Measurements from ENCODE around the gene SPDEF. TPM values are rescaled to one million over a fixed set of nuclear protein-coding genes. Genes with fewer than 3 reads are reported as not detected.

SPDEF gene
- total and polyA plus RNA-seq, 10 of the 15 experiments (the other 5 are each of a cell fraction or from before 2014, with no cell fraction given), result not detected

DNA sequence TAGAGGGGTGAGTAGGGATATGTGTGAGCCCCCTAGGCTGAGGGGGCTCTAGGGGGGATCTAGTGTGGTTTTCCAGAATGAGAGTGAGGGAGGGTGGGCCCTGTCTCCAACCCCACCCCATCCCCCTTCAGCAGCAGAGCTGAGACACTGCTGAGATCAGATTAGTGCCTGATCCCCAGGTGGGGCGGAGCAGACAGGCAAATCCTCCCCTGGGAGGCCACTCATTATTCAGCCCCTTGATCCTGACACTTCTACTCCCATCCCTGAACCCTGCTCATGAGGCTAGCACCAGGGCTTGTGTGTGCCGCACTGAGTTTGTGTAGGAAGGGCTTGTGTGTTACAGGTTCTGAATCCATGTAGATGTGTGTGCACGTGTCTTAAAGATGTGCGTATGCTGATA, 42.5 kb downstream of the SPDEF start:
- Histone ChIP-seq H3K79me2 (ENCODE audit: control insufficient read depth, insufficient read depth, low read length) (no peaks in the 10 kb centered on the region), H2AFZ (ENCODE audit: control insufficient read depth, low read depth, low read length) (no peak overlapping the region), H3K27me3 (replicated peaks in 1 of 2; ENCODE audit: control insufficient read depth in 2 of 2, insufficient read depth in 2 of 2, low read length in 1 of 2) (no peaks in the 10 kb centered on the region), H3K4me2 (ENCODE audit: control insufficient read depth, insufficient read depth) (no peak overlapping the region), H3K27ac (ENCODE audit: control insufficient read depth, insufficient read depth) (no peak overlapping the region), H3K36me3 (ENCODE audit: control insufficient read depth in 2 of 2, insufficient read depth in 2 of 2, low read length in 1 of 2) (no peaks in the 10 kb centered on the region), H3K4me1 (ENCODE audit: control insufficient read depth, insufficient read depth, low read length) (no peaks in the 10 kb centered on the region), H3K4me3 (no peak overlapping the region), H3K9me3 (replicated peaks; ENCODE audit: control insufficient read depth, insufficient read depth, low read length) (peaks cover 2% of the 10 kb centered on the region; the same call in 2 of the 3 replicates), H3K9ac (ENCODE audit: control insufficient read depth, insufficient read depth, low read length) (no peak overlapping the region), H4K20me1 (ENCODE audit: control insufficient read depth, insufficient read depth) (no peaks in the 10 kb centered on the region)
- no TSS peak for BruUV-seq (replicated peaks)
- ATAC-seq (no peak), FAIRE-seq (no peak), DNase-seq (ENCODE audit: low read depth, low spot score) (no peak)
- 67% methylated on average over 4 of the region's 4 CpGs for WGBS (ENCODE audit: insufficient coverage, insufficient replicate concordance, low lambda C conversion rate, missing lambda C conversion rate)
- in situ Hi-C loops (cut with MboI), result no loop called here
- ChIA-PET CTCF (interaction anchor here (0.6 kb wide), 1 partner anchor 27 kb away, joined by 4 read pairs; no protein-coding TSS in a partner anchor), RAD21 (ENCODE audit: unreplicated experiment) (interaction anchor here (0.9 kb wide), 1 partner anchor 53 kb away, joined by 3 read pairs; no protein-coding TSS in a partner anchor), POLR2A (no interaction called here), SMC1A (ENCODE audit: uncharacterized antibody, unreplicated experiment) (no interaction called here)
- intact Hi-C loops (cut with micrococcal nuclease; ENCODE audit: unreplicated experiment), result no loop called here
- no peak for TF ChIP-seq CREM (IDR thresholded peaks at IDR 0.05; ENCODE audit: low read depth)
- TF ChIP-seq, protein P1, sequence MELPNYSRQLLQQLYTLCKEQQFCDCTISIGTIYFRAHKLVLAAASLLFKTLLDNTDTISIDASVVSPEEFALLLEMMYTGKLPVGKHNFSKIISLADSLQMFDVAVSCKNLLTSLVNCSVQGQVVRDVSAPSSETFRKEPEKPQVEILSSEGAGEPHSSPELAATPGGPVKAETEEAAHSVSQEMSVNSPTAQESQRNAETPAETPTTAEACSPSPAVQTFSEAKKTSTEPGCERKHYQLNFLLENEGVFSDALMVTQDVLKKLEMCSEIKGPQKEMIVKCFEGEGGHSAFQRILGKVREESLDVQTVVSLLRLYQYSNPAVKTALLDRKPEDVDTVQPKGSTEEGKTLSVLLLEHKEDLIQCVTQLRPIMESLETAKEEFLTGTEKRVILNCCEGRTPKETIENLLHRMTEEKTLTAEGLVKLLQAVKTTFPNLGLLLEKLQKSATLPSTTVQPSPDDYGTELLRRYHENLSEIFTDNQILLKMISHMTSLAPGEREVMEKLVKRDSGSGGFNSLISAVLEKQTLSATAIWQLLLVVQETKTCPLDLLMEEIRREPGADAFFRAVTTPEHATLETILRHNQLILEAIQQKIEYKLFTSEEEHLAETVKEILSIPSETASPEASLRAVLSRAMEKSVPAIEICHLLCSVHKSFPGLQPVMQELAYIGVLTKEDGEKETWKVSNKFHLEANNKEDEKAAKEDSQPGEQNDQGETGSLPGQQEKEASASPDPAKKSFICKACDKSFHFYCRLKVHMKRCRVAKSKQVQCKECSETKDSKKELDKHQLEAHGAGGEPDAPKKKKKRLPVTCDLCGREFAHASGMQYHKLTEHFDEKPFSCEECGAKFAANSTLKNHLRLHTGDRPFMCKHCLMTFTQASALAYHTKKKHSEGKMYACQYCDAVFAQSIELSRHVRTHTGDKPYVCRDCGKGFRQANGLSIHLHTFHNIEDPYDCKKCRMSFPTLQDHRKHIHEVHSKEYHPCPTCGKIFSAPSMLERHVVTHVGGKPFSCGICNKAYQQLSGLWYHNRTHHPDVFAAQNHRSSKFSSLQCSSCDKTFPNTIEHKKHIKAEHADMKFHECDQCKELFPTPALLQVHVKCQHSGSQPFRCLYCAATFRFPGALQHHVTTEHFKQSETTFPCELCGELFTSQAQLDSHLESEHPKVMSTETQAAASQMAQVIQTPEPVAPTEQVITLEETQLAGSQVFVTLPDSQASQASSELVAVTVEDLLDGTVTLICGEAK (IDR thresholded peaks at IDR 0.05; ENCODE audit: borderline replicate concordance), result no peak
- no peak for TF ChIP-seq TAF1 (IDR thresholded peaks at IDR 0.05; ENCODE audit: borderline replicate concordance, low read depth, low read length)
- TF ChIP-seq, protein P2, sequence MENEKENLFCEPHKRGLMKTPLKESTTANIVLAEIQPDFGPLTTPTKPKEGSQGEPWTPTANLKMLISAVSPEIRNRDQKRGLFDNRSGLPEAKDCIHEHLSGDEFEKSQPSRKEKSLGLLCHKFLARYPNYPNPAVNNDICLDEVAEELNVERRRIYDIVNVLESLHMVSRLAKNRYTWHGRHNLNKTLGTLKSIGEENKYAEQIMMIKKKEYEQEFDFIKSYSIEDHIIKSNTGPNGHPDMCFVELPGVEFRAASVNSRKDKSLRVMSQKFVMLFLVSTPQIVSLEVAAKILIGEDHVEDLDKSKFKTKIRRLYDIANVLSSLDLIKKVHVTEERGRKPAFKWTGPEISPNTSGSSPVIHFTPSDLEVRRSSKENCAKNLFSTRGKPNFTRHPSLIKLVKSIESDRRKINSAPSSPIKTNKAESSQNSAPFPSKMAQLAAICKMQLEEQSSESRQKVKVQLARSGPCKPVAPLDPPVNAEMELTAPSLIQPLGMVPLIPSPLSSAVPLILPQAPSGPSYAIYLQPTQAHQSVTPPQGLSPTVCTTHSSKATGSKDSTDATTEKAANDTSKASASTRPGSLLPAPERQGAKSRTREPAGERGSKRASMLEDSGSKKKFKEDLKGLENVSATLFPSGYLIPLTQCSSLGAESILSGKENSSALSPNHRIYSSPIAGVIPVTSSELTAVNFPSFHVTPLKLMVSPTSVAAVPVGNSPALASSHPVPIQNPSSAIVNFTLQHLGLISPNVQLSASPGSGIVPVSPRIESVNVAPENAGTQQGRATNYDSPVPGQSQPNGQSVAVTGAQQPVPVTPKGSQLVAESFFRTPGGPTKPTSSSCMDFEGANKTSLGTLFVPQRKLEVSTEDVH (IDR thresholded peaks at IDR 0.05; ENCODE audit: low read depth, partially characterized antibody), result no peak
- no peak for TF ChIP-seq SUZ12 (IDR thresholded peaks at IDR 0.05; ENCODE audit: unreplicated experiment)
- TF ChIP-seq, protein P3, sequence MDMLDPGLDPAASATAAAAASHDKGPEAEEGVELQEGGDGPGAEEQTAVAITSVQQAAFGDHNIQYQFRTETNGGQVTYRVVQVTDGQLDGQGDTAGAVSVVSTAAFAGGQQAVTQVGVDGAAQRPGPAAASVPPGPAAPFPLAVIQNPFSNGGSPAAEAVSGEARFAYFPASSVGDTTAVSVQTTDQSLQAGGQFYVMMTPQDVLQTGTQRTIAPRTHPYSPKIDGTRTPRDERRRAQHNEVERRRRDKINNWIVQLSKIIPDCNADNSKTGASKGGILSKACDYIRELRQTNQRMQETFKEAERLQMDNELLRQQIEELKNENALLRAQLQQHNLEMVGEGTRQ (IDR thresholded peaks at IDR 0.05; ENCODE audit: borderline replicate concordance, low read depth, low read length), result no peak
- TF ChIP-seq, protein P4, sequence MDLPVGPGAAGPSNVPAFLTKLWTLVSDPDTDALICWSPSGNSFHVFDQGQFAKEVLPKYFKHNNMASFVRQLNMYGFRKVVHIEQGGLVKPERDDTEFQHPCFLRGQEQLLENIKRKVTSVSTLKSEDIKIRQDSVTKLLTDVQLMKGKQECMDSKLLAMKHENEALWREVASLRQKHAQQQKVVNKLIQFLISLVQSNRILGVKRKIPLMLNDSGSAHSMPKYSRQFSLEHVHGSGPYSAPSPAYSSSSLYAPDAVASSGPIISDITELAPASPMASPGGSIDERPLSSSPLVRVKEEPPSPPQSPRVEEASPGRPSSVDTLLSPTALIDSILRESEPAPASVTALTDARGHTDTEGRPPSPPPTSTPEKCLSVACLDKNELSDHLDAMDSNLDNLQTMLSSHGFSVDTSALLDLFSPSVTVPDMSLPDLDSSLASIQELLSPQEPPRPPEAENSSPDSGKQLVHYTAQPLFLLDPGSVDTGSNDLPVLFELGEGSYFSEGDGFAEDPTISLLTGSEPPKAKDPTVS (IDR thresholded peaks at IDR 0.05; ENCODE audit: low read depth, low read length), result no peak

All from GM12878 (cell line).